Epithelial cell of prostate (primary cell): ENCODE measurements around the gene ANKRD17.

ENCODE experiments used
- DNase-seq: peaks from one replicate; pipeline ENCODE4 v3.0.0-alpha.2; 2011; ENCODE audit warnings: low read depth, low spot score
- H3K27ac ChIP-seq: fragments of 450-650 bp; 2 replicates; pipeline ENCODE4 v1.5.1; 2017; ENCODE audit warnings: mild to moderate bottlenecking

ANKRD17 gene

GRCh38 chr4:73068491-73069337 lies 189.9 kb downstream of the ANKRD17 start:
- peak overlapping the region; percentile 83 for H3K27ac ChIP-seq
- DNase-seq, result no peak

GRCh38 chr4:73067971-73068394 lies 190.6 kb downstream of the ANKRD17 start:
- H3K27ac ChIP-seq, result peak overlapping the region; percentile 83
- DNase-seq, result no peak

GRCh38 chr4:73066928-73067327 lies 191.7 kb downstream of the ANKRD17 start:
- no peak overlapping the region for H3K27ac ChIP-seq
- no peak for DNase-seq

- DNase-seq, result no peak
These were observed 192.2 kb downstream of the ANKRD17 start for GRCh38 chr4:73066445-73066844.

GRCh38 chr4:73064536-73064935 lies 194.1 kb downstream of the ANKRD17 start:
- no peak overlapping the region for H3K27ac ChIP-seq
- no peak for DNase-seq

More at GRCh38 chr4:73066445-73066844, 192.2 kb downstream of the ANKRD17 start:
- H3K27ac ChIP-seq, result no peak overlapping the region

- no peak for DNase-seq
- H3K27ac ChIP-seq, result no peak overlapping the region
These were observed 203.2 kb downstream of the ANKRD17 start for GRCh38 chr4:73055241-73055897.

GRCh38 chr4:73053974-73054480 lies 204.6 kb downstream of the ANKRD17 start:
- no peak overlapping the region for H3K27ac ChIP-seq
- no peak for DNase-seq

GRCh38 chr4:73053076-73053475 lies 205.5 kb downstream of the ANKRD17 start:
- no peak overlapping the region for H3K27ac ChIP-seq
- DNase-seq, result no peak

- no peak overlapping the region for H3K27ac ChIP-seq
- DNase-seq, result no peak
These were observed 207.0 kb downstream of the ANKRD17 start for GRCh38 chr4:73051625-73052024.

GRCh38 chr4:73045879-73046278 lies 212.7 kb downstream of the ANKRD17 start:
- no peak overlapping the region for H3K27ac ChIP-seq
- no peak for DNase-seq

- DNase-seq, result no peak
- no peak overlapping the region for H3K27ac ChIP-seq
These were observed 221.5 kb downstream of the ANKRD17 start for GRCh38 chr4:73037057-73037456.

GRCh38 chr4:73036123-73036522 lies 222.5 kb downstream of the ANKRD17 start:
- H3K27ac ChIP-seq, result no peak overlapping the region
- DNase-seq, result no peak

GRCh38 chr4:73034896-73035295 lies 223.7 kb downstream of the ANKRD17 start:
- no peak overlapping the region for H3K27ac ChIP-seq
- DNase-seq, result peak; percentile 12

GRCh38 chr4:73028621-73029020 lies 230.0 kb downstream of the ANKRD17 start:
- DNase-seq, result no peak
- H3K27ac ChIP-seq, result no peak overlapping the region
